Coronary artery (tissue), 2 donors: ENCODE measurements around the gene CHST3.

Experiments used
- DNase-seq: peaks from one replicate; pipeline ENCODE4 v3.0.0-alpha.2; 2017; ENCODE audit warnings: low spot score
- H3K27ac ChIP-seq, 2 donors: fragments of 200-600 bp; sonication (generic); one replicate each; pipeline ENCODE4 v1.5.1; 2016 to 2019
- H3K4me3 ChIP-seq: fragments of 200-600 bp; sonication (generic); 2 replicates; pipeline ENCODE4 v1.5.1; 2016; ENCODE audit warnings: mild to moderate bottlenecking, moderate library complexity
- TF ChIP-seq, protein P1 (sequence below): fragments of 200-600 bp; sonication (generic); IDR thresholded peaks from one replicate; pipeline ENCODE4 v1.5.1; 2019; ENCODE audit warnings: antibody characterized with exemption

Gene CHST3

GRCh38 chr10:72002354-72003295, 38.4 kb downstream of the CHST3 start:
- Histone ChIP-seq H3K27ac (peak overlapping the region in 1 of 2 donors; percentile 89), H3K4me3 (no peak overlapping the region)
- DNase-seq = no peak
- TF ChIP-seq, protein P1, sequence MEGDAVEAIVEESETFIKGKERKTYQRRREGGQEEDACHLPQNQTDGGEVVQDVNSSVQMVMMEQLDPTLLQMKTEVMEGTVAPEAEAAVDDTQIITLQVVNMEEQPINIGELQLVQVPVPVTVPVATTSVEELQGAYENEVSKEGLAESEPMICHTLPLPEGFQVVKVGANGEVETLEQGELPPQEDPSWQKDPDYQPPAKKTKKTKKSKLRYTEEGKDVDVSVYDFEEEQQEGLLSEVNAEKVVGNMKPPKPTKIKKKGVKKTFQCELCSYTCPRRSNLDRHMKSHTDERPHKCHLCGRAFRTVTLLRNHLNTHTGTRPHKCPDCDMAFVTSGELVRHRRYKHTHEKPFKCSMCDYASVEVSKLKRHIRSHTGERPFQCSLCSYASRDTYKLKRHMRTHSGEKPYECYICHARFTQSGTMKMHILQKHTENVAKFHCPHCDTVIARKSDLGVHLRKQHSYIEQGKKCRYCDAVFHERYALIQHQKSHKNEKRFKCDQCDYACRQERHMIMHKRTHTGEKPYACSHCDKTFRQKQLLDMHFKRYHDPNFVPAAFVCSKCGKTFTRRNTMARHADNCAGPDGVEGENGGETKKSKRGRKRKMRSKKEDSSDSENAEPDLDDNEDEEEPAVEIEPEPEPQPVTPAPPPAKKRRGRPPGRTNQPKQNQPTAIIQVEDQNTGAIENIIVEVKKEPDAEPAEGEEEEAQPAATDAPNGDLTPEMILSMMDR = no peak

DNA sequence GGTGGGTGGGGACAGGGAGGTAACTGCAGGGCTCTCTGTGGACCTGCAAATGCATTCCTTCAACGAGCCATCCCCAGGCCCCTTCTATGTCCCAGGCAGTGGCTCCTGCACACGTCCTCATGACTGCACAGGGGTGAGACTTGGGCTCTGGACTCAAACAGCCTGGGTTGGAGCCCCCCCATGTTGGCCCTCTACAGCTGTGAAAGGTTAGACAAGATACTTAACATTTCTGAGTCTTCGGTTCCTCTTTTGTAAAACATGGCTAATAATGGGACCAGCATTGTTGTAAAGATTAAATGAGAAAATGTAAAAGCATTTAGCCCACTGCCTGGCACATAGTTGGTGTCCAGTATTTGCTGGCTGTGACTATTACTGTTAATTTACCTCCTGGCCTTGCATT, 41.8 kb downstream of the CHST3 start:
- no peak for DNase-seq
- Histone ChIP-seq H3K4me3 (no peak overlapping the region), H3K27ac (peak overlapping the region in 1 of 2 donors; percentile 92)
- TF ChIP-seq, protein P1 = no peak

GRCh38 chr10:72007246-72007892, 43.2 kb downstream of the CHST3 start:
- no peak for DNase-seq
- Histone ChIP-seq H3K27ac (peak overlapping the region in 1 of 2 donors; percentile 92), H3K4me3 (no peak overlapping the region)
- TF ChIP-seq, protein P1 = no peak

DNA sequence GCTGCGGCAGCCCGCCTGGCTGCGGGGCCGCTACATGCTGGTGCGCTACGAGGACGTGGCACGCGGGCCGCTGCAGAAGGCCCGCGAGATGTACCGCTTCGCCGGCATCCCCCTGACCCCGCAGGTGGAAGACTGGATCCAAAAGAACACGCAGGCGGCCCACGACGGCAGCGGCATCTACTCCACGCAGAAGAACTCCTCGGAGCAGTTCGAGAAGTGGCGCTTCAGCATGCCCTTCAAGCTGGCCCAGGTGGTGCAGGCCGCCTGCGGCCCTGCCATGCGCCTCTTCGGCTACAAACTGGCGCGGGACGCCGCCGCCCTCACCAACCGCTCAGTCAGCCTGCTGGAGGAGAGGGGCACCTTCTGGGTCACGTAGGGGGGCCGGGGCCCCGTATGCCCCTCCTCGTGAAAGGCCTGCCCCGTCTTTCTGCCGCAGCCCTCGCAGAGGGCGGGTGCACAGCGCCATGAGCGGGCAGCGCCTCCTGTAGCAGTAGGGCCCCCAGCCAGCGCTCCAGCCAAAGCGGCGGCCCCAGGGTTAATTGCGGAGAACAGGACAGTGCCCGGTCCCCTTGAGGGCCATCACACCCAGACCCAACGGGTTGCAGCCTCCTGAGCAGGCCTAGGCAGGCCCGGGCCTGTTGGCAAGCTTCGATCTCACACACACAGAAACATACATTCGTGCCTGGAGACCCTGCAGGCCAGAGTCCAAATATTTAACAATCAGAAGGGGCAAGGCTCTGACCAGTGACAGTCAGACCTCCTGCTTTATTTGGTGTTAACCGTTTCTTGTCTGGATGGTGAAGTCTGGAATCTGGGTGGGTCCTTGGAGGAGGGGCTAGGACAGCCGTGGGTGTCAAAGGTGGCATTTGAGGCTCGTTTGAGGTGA, 44.1 kb downstream of the CHST3 start:
- TF ChIP-seq, protein P1 = no peak
- H3K4me3 ChIP-seq = peak overlapping the region; percentile 27
- DNase-seq = no peak

DNA sequence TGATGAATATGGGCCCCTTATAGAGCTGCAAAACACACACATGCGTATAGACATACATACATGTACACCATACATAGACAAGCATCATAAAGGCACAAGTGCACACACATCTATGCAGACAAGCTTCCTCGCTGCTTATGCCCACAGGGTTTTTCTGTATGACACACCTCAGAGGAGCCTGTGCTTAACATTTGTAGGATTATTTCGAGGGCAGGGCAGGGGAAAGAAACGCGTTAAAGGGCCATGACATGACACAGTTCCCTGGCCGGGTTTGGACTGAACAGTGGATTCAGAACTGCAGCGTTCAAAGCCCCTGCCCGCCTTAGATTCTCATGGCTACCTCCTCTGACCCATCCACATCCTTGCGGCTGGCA, 44.8 kb downstream of the CHST3 start:
- TF ChIP-seq, protein P1 = no peak
- Histone ChIP-seq H3K4me3 (peak overlapping the region; percentile 27), H3K27ac (peak overlapping the region; percentile 92 to 93)
- no peak for DNase-seq

More for the DNA sequence above, 44.1 kb downstream of the CHST3 start:
- peak overlapping the region; percentile 92 to 93 for H3K27ac ChIP-seq

GRCh38 chr10:72009425-72010081, 45.4 kb downstream of the CHST3 start:
- Histone ChIP-seq H3K4me3 (peak overlapping the region; percentile 45), H3K27ac (peak overlapping the region; percentile 92 to 93)
- DNase-seq = peak; percentile 99
- TF ChIP-seq, protein P1 = no peak
